Esophagus muscularis mucosa (tissue), 4 donors: ENCODE data around the gene GPBP1L1. TPM values are rescaled to one million over a fixed set of nuclear protein-coding genes. Genes with fewer than 3 reads are reported as not detected.
A peak's percentile ranks its signal among the peaks of the same experiment; 100 is the strongest.

Experiments
- DNase-seq: peaks from one replicate; pipeline ENCODE4 v3.0.0-alpha.2; 2017; ENCODE audit errors: extremely low spot score
- H3K27ac ChIP-seq, 4 donors: fragments of 200-600 bp; sonication (generic); replicated peaks in 1 of 4; 1 replicate in 3 of 4; 2 replicates in 1 of 4; pipeline ENCODE4 v1.5.1; 2016 to 2019; ENCODE audit warnings: mild to moderate bottlenecking in 1 of 4
- H3K27me3 ChIP-seq, 4 donors: fragments of 200-600 bp; sonication (generic); one replicate each; pipeline versions ENCODE4 v1.5.1 to v1.6.0; 2016 to 2019
- H3K36me3 ChIP-seq, 4 donors: fragments of 200-600 bp; sonication (generic); one replicate each; pipeline ENCODE4 v1.5.1; 2016 to 2019
- H3K4me1 ChIP-seq, 4 donors: fragments of 200-600 bp; sonication (generic); one replicate each; pipeline ENCODE4 v1.5.1; 2016 to 2019
- H3K4me3 ChIP-seq, 4 donors: fragments of 200-600 bp; sonication (generic); 1 replicate in 2 of 4; 2 replicates in 2 of 4; pipeline ENCODE4 v1.5.1; 2016 to 2019; ENCODE audit warnings: mild to moderate bottlenecking in 4 of 4, moderate library complexity in 1 of 4
- H3K9me3 ChIP-seq, 4 donors: fragments of 200-600 bp; sonication (generic); 1 replicate in 3 of 4; 2 replicates in 1 of 4; pipeline ENCODE4 v1.5.1; 2016 to 2019
- EP300 ChIP-seq: sonication (generic); formaldehyde crosslinking; IDR thresholded peaks from one replicate; pipeline ENCODE4 v1.6.1; 2017; ENCODE audit warnings: antibody characterized with exemption
- POLR2A ChIP-seq: fragments of 450-650 bp; IDR thresholded peaks from one replicate; pipeline ENCODE4 v1.6.1; 2017; ENCODE audit warnings: antibody characterized with exemption, moderate library complexity, mild to moderate bottlenecking, low read depth
- POLR2AphosphoS5 ChIP-seq, 2 donors: sonication (generic); formaldehyde crosslinking; IDR thresholded peaks; one replicate each; pipeline ENCODE4 v1.6.1; 2017; ENCODE audit warnings: antibody characterized with exemption in 2 of 2
- WGBS: methylation state at CpG from one replicate; pipeline ENCODE4 v1.1.5; 2018; 5-methylcytosine and 5-hydroxymethylcytosine counted together
- intact Hi-C: fragments of 100-400 bp; cut with DNase I; formaldehyde crosslinking; loops from one replicate; pipeline ENCODE4 v1.15.1; 2023
- total RNA-seq, 4 donors: library from RNA; depleted of rRNA; stranded (reverse); fragments of >200 nt; gene quantifications; one replicate each; pipeline versions ENCODE4 v1.1.0 to v1.2.1, GENCODE V29; 2016
- TF ChIP-seq, protein P1 (sequence below), 3 experiments: fragments of 200-600 bp in 2 of 3; fragments of 450-650 bp in 1 of 3; sonication (generic) in 2 of 3; IDR thresholded peaks; one replicate each; pipeline ENCODE4 v1.5.1; 2017 to 2019; ENCODE audit warnings: antibody characterized with exemption in 3 of 3, mild to moderate bottlenecking in 2 of 3, moderate library complexity in 1 of 3

Gene GPBP1L1
- total RNA-seq, 4 donors from 2014 or later = 87.6 to 110 (median 98.7) TPM

DNA sequence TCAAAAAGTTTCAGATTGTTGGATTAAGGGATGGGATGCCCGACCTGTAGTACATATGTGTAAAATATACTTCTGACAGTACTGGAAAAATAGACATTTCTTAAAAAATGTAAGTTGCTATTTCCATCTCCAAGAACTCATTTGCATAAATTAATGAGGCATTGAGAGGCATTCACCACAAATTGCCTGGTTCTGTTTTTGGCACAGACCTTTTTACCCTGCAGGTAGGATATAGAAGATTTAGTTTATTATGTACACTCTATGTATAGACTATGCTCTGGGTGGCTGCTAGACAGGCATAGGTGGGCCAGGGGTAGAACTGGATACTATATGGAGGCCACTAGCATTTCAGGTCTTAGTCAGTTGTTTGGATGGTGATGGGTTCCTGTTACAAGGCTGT is 70.4 kb downstream of the GPBP1L1 start:
- Histone ChIP-seq H3K4me1 (peaks cover 1 to 7% (median 5%) of the 10 kb centered on the region in 4 donors), H3K36me3 (peaks cover 41 to 78% (median 70%) of the 10 kb centered on the region in 4 donors), H3K4me3 (no peak overlapping the region), H3K27me3 (no peaks in the 10 kb centered on the region), H3K9me3 (no peaks in the 10 kb centered on the region), H3K27ac (no peak overlapping the region)
- TF ChIP-seq POLR2A = no peak
- TF ChIP-seq, protein P1, sequence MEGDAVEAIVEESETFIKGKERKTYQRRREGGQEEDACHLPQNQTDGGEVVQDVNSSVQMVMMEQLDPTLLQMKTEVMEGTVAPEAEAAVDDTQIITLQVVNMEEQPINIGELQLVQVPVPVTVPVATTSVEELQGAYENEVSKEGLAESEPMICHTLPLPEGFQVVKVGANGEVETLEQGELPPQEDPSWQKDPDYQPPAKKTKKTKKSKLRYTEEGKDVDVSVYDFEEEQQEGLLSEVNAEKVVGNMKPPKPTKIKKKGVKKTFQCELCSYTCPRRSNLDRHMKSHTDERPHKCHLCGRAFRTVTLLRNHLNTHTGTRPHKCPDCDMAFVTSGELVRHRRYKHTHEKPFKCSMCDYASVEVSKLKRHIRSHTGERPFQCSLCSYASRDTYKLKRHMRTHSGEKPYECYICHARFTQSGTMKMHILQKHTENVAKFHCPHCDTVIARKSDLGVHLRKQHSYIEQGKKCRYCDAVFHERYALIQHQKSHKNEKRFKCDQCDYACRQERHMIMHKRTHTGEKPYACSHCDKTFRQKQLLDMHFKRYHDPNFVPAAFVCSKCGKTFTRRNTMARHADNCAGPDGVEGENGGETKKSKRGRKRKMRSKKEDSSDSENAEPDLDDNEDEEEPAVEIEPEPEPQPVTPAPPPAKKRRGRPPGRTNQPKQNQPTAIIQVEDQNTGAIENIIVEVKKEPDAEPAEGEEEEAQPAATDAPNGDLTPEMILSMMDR (IDR thresholded peaks at IDR 0.05) = no peak
- TF ChIP-seq POLR2AphosphoS5 (IDR thresholded peaks at IDR 0.05) = no peak
- no peak for TF ChIP-seq EP300
- 92% methylated on average over 1 of the region's 1 CpG for whole genome bisulfite sequencing
- DNase-seq = no peak
- intact Hi-C loops = no loop called here

DNA sequence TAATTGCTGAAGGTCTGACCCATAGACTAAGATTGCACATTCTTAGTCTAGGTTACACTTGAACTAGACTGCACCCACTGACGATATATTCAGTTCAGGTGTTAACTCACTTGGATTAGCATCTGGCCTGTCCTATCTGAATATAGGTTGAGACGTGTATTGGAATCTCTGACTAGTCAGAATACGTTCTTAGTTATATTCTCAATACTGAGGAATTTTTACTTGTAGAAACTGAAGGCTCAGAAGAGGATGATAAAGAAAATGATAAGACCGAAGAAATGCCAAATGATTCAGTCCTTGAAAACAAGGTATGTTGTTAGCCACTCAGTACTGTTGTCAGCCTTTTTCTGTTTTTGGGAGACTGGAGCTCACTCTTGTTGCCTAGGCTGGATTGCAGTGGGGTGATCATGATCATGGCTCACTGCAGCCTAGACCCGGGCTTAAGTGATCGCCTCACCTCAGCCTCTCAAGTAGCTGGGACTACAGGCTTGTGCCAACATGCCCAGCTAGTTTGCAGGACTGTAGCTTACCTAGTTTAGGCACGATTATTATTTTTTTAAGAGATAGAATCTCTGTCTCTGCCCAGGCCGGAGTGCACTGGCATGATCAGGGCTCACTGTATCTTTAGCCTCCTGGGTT is 73.3 kb downstream of the GPBP1L1 start:
- 91% methylated on average over 8 of the region's 8 CpGs for WGBS
- H3K4me3 ChIP-seq = no peak overlapping the region
- intact Hi-C loops = no loop called here
- no peak for DNase-seq
- no peaks in the 10 kb centered on the region for H3K27me3 ChIP-seq
- H3K36me3 ChIP-seq = peaks cover 41 to 85% (median 70%) of the 10 kb centered on the region in 4 donors
- peaks cover 0 to 8% (median 7%) of the 10 kb centered on the region in 4 donors for H3K4me1 ChIP-seq
- no peak overlapping the region for H3K27ac ChIP-seq
- TF ChIP-seq POLR2A (no peak), EP300 (no peak), POLR2AphosphoS5 (IDR thresholded peaks at IDR 0.05) (no peak)
- TF ChIP-seq, protein P1 (IDR thresholded peaks at IDR 0.05) = no peak
- no peaks in the 10 kb centered on the region for H3K9me3 ChIP-seq

DNA sequence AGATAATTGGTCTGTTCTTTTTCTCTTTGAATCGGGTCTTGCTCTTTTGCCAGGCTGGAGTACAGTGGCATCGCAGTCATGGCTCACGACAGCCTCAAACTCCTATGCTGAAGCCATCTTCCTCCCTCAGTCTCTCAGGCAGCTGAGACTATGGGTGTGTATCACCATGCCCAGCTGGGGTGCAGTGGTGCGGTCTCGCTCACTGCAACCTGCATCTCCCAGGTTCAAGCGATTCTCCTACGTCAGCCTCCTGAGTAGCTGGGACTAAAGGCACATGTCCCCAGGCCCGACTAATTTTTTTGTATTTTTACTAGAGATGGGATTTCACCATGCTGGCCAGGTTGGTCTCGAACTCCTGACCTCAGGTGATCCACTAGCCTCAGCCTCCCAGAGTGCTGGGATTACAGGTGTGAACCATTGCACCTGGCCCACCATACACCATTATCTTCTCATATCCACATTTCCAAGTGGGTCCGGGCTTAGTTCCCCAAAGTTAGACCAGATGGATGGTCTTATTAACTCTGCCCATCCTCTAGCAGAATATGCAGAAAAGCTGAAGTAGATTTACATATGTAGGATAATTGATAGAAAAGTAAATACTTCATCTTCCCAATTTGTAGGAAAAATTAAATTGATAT is 75.6 kb downstream of the GPBP1L1 start:
- intact Hi-C loops = no loop called here
- H3K9me3 ChIP-seq = no peaks in the 10 kb centered on the region
- WGBS = 95% methylated on average over 9 of the region's 10 CpGs
- H3K27ac ChIP-seq = no peak overlapping the region
- no peak for DNase-seq
- peaks cover 0 to 14% (median 11%) of the 10 kb centered on the region in 4 donors for H3K4me1 ChIP-seq
- no peak overlapping the region for H3K4me3 ChIP-seq
- H3K27me3 ChIP-seq = no peaks in the 10 kb centered on the region
- TF ChIP-seq EP300 (no peak), POLR2A (no peak), POLR2AphosphoS5 (IDR thresholded peaks at IDR 0.05) (no peak)
- TF ChIP-seq, protein P1 (IDR thresholded peaks at IDR 0.05) = no peak
- H3K36me3 ChIP-seq = peaks cover 23 to 82% (median 61%) of the 10 kb centered on the region in 4 donors

DNA sequence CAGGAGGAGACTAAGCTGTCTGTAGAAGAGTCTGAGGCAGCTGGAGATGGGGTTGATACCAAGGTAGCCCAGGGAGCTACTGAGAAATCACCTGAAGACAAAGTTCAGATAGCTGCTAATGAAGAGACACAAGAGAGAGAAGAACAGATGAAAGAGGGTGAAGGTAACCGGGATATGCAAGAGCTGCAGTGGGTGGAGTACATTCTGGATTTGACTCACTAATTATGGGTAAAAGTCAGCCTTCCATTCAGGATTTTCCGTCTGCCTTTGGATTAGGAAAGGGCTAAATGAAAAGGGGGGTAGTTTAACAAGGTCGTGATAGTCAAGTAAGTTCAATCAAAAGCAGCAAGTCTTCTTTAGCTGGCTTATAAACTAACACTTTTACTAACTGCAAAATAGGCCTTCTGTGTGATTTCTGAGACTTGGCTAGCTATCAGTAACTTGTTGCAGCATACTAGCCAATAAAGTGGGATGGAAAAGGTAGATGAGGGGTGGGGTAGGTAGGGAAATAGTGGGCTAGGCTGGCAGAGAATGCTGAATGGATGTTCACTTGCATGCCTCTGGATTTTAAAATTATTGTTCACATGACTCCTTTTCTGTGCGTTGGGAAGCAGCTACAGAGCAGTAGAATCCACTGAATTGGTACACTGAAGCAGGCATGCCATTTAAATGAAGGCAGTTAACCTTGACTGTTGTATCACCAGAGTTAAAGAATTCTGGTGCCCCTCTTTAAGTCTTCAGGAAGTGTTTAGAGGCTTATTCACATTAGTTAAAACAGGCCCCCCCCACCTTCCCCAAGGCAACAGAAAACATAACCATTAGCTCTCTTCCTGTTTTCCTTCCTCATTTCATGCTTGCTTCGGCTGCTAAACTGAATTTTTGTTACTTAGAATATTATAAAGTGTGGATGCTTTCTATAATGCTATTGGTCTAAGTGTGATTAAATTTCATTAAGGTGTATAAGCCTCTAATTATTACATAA is 77.9 kb downstream of the GPBP1L1 start:
- Histone ChIP-seq H3K4me3 (no peak overlapping the region), H3K27ac (peak overlapping the region in 1 of 4 donors; percentile 47), H3K4me1 (peaks cover 0 to 14% (median 11%) of the 10 kb centered on the region in 4 donors), H3K27me3 (no peaks in the 10 kb centered on the region), H3K36me3 (peaks cover 10 to 76% (median 50%) of the 10 kb centered on the region in 4 donors), H3K9me3 (no peaks in the 10 kb centered on the region)
- intact Hi-C loops = no loop called here
- no peak for TF ChIP-seq POLR2A
- no peak for TF ChIP-seq EP300
- no peak for TF ChIP-seq POLR2AphosphoS5 (IDR thresholded peaks at IDR 0.05)
- TF ChIP-seq, protein P1 (IDR thresholded peaks at IDR 0.05) = no peak
- WGBS = 75% methylated on average over 5 of the region's 5 CpGs
- DNase-seq = no peak
